Lower lobe of right lung (tissue), 2 donors: ENCODE results near the gene NKAIN2. TPM values are rescaled to one million over a fixed set of nuclear protein-coding genes. Genes with fewer than 3 reads are reported as not detected.

Experiments used
- ATAC-seq, 2 donors: fragments of 200-7000 bp; cut with Tn5 transposase; one replicate each; pipeline ENCODE4 v1.9.1; 2020 to 2022; ENCODE audit warnings: mild to moderate bottlenecking in 2 of 2, moderate library complexity in 2 of 2
- DNase-seq: peaks from one replicate; pipeline ENCODE4 v3.0.0-alpha.2; 2020
- H3K27ac ChIP-seq: fragments of 200-600 bp; one replicate; pipeline ENCODE4 v1.8.0; 2022
- H3K27me3 ChIP-seq: fragments of 200-600 bp; one replicate; pipeline ENCODE4 v1.8.0; 2022; ENCODE audit warnings: low read depth
- H3K36me3 ChIP-seq: fragments of 200-600 bp; one replicate; pipeline ENCODE4 v1.8.0; 2022; ENCODE audit warnings: mild to moderate bottlenecking
- H3K4me1 ChIP-seq: fragments of 200-600 bp; one replicate; pipeline ENCODE4 v1.8.0; 2022
- H3K4me3 ChIP-seq: fragments of 200-600 bp; one replicate; pipeline ENCODE4 v1.8.0; 2022; ENCODE audit warnings: mild to moderate bottlenecking
- H3K9me3 ChIP-seq: fragments of 200-600 bp; one replicate; pipeline ENCODE4 v1.8.0; 2022
- CTCF ChIP-seq: fragments of 200-600 bp; IDR thresholded peaks from one replicate; pipeline ENCODE4 v1.8.0; 2022; ENCODE audit warnings: antibody characterized with exemption, mild to moderate bottlenecking
- intact Hi-C: fragments of 100-400 bp; cut with DNase I; formaldehyde crosslinking; loops from one replicate; pipeline ENCODE4 v1.11.0; 2022
- total RNA-seq: library from RNA; stranded (reverse); fragmentation: NEBNext Ultra II Directional; extraction: Animal tissue kit (Norgen Biotek cat#: 25700); gene quantifications from one replicate; pipeline ENCODE4 v1.2.1, GENCODE V29; 2021
- donor health status: DM: no; HTN: yes; CAD: no; lungs with severe emphysema.

NKAIN2 gene
- total RNA-seq, 1 donor from 2014 or later: 0.12 TPM

GRCh38 chr6:124868481-124868880 lies 1064.8 kb downstream of the NKAIN2 start:
- Histone ChIP-seq H3K4me3 (no peak overlapping the region), H3K27me3 (no peaks in the 10 kb centered on the region), H3K4me1 (no peaks in the 10 kb centered on the region), H3K9me3 (no peaks in the 10 kb centered on the region), H3K27ac (no peak overlapping the region), H3K36me3 (no peaks in the 10 kb centered on the region)
- intact Hi-C loops: no loop called here
- DNase-seq (no peak), ATAC-seq (no peak)
- TF ChIP-seq CTCF: no peak

- Histone ChIP-seq H3K27ac (no peak overlapping the region), H3K27me3 (no peaks in the 10 kb centered on the region), H3K4me1 (no peaks in the 10 kb centered on the region), H3K9me3 (no peaks in the 10 kb centered on the region), H3K36me3 (no peaks in the 10 kb centered on the region), H3K4me3 (no peak overlapping the region)
- TF ChIP-seq CTCF: no peak
- intact Hi-C loops: no loop called here
- ATAC-seq (no peak), DNase-seq (no peak)
Measured at GRCh38 chr6:124869416-124869815, 1065.8 kb downstream of the NKAIN2 start.

GRCh38 chr6:124870611-124871459 lies 1067.2 kb downstream of the NKAIN2 start:
- Histone ChIP-seq H3K4me1 (no peaks in the 10 kb centered on the region), H3K27ac (no peak overlapping the region), H3K36me3 (no peaks in the 10 kb centered on the region), H3K4me3 (no peak overlapping the region), H3K27me3 (no peaks in the 10 kb centered on the region), H3K9me3 (no peaks in the 10 kb centered on the region)
- no peak for ATAC-seq
- DNase-seq: no peak
- peak; percentile 67 for TF ChIP-seq CTCF
- intact Hi-C loops: loop anchor here (5.0 kb wide), 1 partner anchor 241 kb away; no protein-coding TSS in a partner anchor

GRCh38 chr6:124872361-124873065 lies 1068.8 kb downstream of the NKAIN2 start:
- H3K4me1 ChIP-seq: no peaks in the 10 kb centered on the region
- no peaks in the 10 kb centered on the region for H3K27me3 ChIP-seq
- no peak overlapping the region for H3K4me3 ChIP-seq
- intact Hi-C loops: loop anchor here (5.0 kb wide), 1 partner anchor 240 kb away; no protein-coding TSS in a partner anchor
- TF ChIP-seq CTCF: no peak
- H3K9me3 ChIP-seq: no peaks in the 10 kb centered on the region
- DNase-seq (no peak), ATAC-seq (no peak)
- no peaks in the 10 kb centered on the region for H3K36me3 ChIP-seq
- no peak overlapping the region for H3K27ac ChIP-seq

- no peak for DNase-seq
- Histone ChIP-seq H3K27ac (no peak overlapping the region), H3K4me1 (no peaks in the 10 kb centered on the region), H3K27me3 (no peaks in the 10 kb centered on the region), H3K9me3 (no peaks in the 10 kb centered on the region), H3K36me3 (no peaks in the 10 kb centered on the region), H3K4me3 (no peak overlapping the region)
- intact Hi-C loops: loop anchor here (5.0 kb wide), 1 partner anchor 239 kb away; no protein-coding TSS in a partner anchor
- no peak for TF ChIP-seq CTCF
- no peak for ATAC-seq
Measured at GRCh38 chr6:124873066-124873410, 1069.4 kb downstream of the NKAIN2 start.

Other genes with a start within 250 kb of the NKAIN2 start
- not detected for gene TRDN, start 166.9 kb upstream of the NKAIN2 start, total RNA-seq